ENCODE results near the gene COL15A1. TPM values are rescaled to one million over a fixed set of nuclear protein-coding genes. Genes with fewer than 3 reads are reported as not detected.

COL15A1 gene
- total RNA-seq, 6 experiments from 2014 or later: 0.07 to 0.58 (median 0.11) TPM; not detected in 2

DNA sequence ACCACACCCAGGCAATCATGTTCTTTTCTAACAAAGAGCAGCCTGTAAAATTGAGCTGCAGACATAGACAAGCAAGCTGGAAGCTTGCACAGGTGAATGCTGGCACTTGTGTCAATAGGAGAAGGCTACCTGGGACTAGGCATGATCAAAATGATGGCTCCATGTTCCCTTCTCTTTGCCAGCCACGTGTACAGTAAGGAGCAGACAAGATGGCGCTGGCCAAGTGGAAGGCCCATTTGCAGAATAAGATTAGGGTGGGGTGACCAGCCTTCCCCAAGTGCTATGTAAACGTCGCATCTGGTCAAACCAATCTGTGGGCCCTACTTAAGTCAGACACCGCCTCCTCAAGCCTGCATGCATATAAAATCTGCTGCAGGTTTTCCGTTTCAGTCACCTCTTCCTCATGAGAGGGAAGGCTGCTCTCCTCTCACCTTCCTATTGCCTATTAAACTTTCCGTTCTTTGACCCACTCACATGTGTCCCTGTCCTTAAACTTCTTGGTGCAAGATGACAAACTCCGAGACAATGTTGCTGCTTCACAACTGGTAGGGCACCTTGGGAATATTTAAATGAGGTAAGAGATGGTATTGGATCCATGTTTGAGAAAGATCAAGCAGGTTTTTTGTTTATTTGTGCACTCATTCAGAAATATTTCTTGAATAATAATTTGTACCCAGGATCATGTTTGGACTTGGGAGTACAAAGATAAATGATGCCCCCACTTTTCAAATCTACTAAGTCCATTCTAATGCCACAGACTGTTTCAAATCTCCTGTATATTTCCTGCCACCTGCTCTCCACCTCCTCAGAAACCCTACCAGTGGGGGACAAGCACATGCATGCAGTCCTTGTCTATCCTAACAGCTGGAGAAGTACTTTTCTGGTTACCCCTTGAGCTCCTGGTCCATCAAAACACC lies 130.5 kb downstream of the COL15A1 start:
- H3K9me3 ChIP-seq: no peaks in the 10 kb centered on the region
- no peaks in the 10 kb centered on the region for H3K36me3 ChIP-seq
- ATAC-seq: no peak
- no peaks in the 10 kb centered on the region for H3K4me1 ChIP-seq
- H3K4me3 ChIP-seq: no peak overlapping the region
- DNase-seq: no peak
- 100% methylated on average over 3 of the region's 8 CpGs for WGBS (ENCODE audit: insufficient coverage, low coverage, low lambda C conversion rate, missing lambda C conversion rate)
- H3K27ac ChIP-seq: no peak overlapping the region
- intact Hi-C loops (cut with DNase I): no loop called here
- TF ChIP-seq, protein P1, sequence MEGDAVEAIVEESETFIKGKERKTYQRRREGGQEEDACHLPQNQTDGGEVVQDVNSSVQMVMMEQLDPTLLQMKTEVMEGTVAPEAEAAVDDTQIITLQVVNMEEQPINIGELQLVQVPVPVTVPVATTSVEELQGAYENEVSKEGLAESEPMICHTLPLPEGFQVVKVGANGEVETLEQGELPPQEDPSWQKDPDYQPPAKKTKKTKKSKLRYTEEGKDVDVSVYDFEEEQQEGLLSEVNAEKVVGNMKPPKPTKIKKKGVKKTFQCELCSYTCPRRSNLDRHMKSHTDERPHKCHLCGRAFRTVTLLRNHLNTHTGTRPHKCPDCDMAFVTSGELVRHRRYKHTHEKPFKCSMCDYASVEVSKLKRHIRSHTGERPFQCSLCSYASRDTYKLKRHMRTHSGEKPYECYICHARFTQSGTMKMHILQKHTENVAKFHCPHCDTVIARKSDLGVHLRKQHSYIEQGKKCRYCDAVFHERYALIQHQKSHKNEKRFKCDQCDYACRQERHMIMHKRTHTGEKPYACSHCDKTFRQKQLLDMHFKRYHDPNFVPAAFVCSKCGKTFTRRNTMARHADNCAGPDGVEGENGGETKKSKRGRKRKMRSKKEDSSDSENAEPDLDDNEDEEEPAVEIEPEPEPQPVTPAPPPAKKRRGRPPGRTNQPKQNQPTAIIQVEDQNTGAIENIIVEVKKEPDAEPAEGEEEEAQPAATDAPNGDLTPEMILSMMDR (IDR thresholded peaks at IDR 0.05): no peak
- no peak for TF ChIP-seq POLR2A (IDR thresholded peaks at IDR 0.05)
- H3K27me3 ChIP-seq: no peaks in the 10 kb centered on the region

DNA sequence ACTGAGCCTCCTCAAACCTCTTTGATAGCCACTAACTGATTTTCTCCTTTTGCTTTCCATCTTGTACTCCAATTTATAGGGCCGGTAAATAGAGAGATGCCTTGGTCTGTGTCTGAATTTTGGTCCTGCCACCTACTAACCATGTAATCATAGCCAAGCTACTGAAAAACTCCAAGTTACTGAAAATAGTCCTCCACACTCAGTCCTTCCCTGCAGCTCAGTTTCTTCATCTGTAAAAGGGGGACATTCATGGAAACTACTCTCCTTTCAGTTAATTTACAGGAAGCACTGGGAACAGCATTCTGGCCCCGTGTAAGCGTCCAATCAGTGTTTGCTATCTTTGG lies 131.2 kb downstream of the COL15A1 start:
- no peak for ATAC-seq
- 78% methylated on average over 3 of the region's 3 CpGs for WGBS (ENCODE audit: insufficient coverage, low coverage, low lambda C conversion rate, missing lambda C conversion rate)
- Histone ChIP-seq H3K27ac (no peak overlapping the region), H3K27me3 (no peaks in the 10 kb centered on the region), H3K9me3 (no peaks in the 10 kb centered on the region), H3K36me3 (no peaks in the 10 kb centered on the region), H3K4me3 (no peak overlapping the region), H3K4me1 (no peaks in the 10 kb centered on the region)
- no peak for TF ChIP-seq POLR2A (IDR thresholded peaks at IDR 0.05)
- DNase-seq: no peak
- intact Hi-C loops (cut with DNase I): no loop called here

DNA sequence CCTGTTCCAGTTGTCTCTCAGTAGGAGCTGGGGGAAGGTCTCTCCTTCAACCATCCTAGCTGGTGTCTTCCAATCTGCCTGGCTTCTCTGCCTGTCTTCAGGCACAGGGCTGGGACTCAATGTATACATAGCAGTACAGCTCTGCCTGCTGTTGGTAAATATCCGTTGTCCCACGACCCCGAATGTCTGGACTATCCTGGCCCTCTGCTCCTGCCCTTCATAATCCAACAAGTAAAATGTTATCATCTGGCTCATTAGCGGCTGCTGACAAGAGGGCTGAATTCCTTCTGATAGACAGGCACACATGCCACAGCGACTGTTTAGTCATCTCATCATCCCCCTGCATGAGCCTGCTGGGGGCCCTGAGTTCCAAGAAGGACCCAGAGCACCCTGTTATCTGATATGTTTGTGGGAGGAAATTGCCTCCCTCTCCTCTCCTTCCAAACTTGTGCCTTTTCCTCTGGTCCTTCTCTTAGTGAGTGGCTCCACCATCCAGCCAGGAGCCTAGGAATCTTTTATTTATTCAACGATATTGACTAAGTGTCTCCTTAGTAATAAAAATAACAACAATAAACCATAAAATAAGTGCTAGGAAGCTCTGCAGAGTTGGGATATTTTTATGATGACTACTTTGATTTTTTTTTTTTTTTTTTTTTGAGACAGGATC lies 131.7 kb downstream of the COL15A1 start:
- H3K27me3 ChIP-seq: no peaks in the 10 kb centered on the region
- no peaks in the 10 kb centered on the region for H3K36me3 ChIP-seq
- H3K4me3 ChIP-seq: no peak overlapping the region
- 40% methylated on average over 6 of the region's 6 CpGs for WGBS (ENCODE audit: insufficient coverage, low coverage, low lambda C conversion rate, missing lambda C conversion rate)
- no peaks in the 10 kb centered on the region for H3K9me3 ChIP-seq
- no peaks in the 10 kb centered on the region for H3K4me1 ChIP-seq
- H3K27ac ChIP-seq: no peak overlapping the region
- ATAC-seq: no peak
- no peak for DNase-seq
- TF ChIP-seq, protein P1 (IDR thresholded peaks at IDR 0.05): no peak
- TF ChIP-seq POLR2A (IDR thresholded peaks at IDR 0.05): no peak
- intact Hi-C loops (cut with DNase I): no loop called here

- no peaks in the 10 kb centered on the region for H3K36me3 ChIP-seq
- WGBS (ENCODE audit: insufficient coverage, low coverage, low lambda C conversion rate, missing lambda C conversion rate): 66% methylated on average over 2 of the region's 4 CpGs
- H3K9me3 ChIP-seq: no peaks in the 10 kb centered on the region
- ATAC-seq: no peak
- intact Hi-C loops (cut with DNase I): no loop called here
- no peaks in the 10 kb centered on the region for H3K27me3 ChIP-seq
- H3K27ac ChIP-seq: no peak overlapping the region
- no peak for TF ChIP-seq POLR2A (IDR thresholded peaks at IDR 0.05)
- TF ChIP-seq, protein P1 (IDR thresholded peaks at IDR 0.05): no peak
- DNase-seq: no peak
- no peaks in the 10 kb centered on the region for H3K4me1 ChIP-seq
- H3K4me3 ChIP-seq: no peak overlapping the region
Observed at GRCh38 chr9:99076030-99076429, 132.3 kb downstream of the COL15A1 start.
